NCI-H1105 (cell line): ENCODE measurements around the gene PDCD10.

Source experiments
- DNase-seq: peaks from one replicate; lab custom pipeline; 2025; lab: John Stamatoyannopoulos, UW

The PDCD10 gene

DNA sequence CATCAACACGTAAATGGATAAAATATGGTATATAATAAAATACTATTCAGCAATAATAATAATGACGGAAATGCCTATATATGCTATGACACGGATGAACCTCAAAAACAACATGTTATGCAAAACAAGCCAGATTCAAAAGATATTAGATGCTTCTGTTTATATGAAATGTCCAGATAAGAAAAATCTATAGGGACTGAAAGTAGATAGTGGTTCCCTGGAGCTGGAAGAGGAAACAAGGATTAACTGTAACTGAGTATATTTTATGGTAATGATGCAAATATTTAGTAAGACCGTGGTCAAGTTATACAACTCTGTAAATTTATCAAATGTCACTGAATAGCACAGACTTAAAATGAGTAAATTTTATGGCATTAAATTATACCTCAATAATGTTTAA lies 55.2 kb downstream of the PDCD10 start:
- no peak for DNase-seq

GRCh38 chr3:167675848-167676247 lies 58.8 kb downstream of the PDCD10 start:
- DNase-seq: no peak

GRCh38 chr3:167673221-167673620 lies 61.5 kb downstream of the PDCD10 start:
- DNase-seq: no peak

DNA sequence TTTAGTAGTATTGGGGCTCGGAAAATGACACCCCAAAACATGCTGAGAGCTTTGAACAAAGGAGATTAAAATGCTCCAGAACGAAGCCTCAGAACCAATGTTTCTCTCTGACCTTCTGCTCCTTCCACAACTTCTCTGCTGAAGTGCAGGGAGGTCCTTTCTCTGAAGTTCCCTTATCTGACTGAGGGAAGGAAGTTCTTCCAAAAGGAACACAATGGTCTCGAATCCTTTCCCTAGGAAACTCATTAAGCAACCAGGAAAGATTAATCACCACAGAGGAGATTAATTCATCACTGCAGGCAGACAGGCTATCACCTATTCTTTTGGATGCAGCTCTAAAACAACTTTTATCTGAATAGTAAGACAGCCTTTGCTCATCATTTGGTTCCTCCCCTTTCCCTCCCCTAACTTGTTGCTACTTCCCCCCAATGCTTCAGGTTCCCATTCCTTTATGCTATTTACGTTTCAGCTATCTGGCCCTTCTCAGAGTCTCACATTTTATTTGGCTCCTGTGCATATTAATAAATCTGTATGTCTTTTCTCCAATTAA lies 62.7 kb downstream of the PDCD10 start:
- DNase-seq: no peak

DNA sequence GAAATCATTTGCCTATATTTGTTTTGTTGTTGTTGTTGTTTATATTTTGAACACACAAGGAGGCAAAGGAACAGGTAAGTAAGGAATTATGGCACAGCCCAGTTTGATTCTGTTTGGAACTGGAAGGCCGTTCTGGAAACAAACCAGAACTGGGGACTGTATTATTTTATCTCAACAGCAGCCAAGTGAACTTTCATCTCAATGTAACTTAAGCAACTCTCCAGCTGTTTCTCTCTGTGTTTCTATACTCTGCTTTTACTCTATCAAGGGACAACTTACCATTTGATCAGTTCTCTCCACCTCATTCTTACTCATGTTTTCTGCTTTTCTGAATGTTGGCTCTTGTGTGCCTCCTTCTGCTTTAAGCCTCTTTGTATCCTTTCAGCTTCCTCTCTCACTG lies 65.0 kb downstream of the PDCD10 start:
- DNase-seq: no peak

DNA sequence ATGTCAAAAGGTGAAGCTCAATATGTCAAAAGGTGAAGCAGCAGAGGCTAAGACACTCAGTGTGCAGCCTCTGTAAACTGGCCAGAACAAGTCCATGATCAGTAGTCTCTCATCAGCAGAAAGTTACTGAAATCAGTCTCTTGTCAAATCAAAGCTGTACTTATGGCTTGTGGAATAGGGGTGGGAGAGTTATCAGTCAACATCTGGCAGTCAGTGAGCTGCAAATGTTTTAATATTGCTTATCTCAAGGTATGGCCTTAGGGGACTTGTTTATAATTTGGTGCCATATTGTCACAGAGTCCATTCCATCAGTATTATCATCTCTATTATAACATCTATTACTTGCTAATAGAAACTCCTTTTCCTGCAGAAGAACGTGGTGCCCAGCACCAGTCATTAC lies 66.0 kb downstream of the PDCD10 start:
- no peak for DNase-seq

- DNase-seq: no peak
These were observed 68.1 kb downstream of the PDCD10 start for GRCh38 chr3:167666563-167666962.

- DNase-seq: no peak
These were observed 71.7 kb downstream of the PDCD10 start for GRCh38 chr3:167662919-167663400.

DNA sequence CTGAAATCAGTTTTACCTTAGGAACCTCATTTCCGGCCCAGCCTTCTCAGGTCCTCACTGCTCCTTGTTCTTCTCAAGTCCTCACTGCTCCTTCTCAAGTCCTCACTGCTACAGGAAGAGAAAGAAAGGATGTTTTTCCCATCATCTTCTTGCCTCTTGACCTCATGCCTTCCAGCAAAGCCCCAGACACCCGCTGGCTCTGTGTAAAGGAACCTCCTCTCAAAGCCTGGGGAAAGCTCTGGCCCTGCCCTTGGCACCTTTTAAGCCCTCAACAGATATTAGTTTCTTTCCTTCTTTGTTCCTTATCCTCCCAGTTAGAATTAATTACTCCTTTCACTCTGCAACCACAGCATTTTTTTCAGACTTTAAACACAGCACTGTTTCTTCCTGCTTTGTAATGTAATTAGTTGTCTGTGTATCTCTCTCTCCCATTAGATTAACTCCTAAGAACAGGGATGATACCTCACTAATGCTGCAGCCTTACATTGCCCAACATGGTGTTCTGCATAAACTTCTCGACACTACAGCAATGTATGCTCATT lies 76.9 kb downstream of the PDCD10 start:
- no peak for DNase-seq

DNA sequence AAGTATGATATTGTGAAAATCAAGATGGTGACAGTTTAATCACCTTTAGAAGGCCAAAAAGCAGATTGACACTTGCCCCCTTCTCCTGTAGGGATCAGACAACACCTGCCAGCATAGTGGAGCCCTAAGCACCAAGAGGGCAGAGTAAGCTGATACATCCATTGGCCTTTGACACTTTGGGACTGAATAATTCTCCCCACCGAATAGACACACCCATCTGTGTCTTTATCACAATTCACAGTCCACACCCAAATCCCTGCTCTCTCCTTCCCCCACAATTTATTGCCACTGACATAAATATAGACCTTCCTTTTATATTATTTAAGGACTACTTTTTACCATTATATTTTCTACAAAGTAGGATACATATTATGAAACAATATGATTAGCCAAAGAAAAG lies 77.9 kb downstream of the PDCD10 start:
- no peak for DNase-seq

DNA sequence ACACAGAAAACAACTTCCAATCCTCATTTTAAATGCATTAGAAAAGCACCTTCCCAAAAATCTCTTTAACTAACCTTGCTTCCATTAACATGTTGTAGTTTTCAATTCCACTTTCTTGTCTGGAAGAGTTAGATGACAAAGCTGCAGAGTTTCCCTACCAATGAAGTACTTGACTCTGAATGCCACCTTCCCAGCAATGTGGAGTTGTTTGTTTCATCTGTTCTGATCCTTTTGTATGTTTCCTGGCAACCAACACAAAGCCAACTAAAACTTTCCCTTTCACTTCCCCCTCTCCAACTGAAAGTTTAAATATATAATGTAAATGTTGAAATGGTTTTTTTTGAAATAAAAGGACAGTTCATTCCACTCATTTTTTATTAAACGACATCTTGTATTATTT lies 80.9 kb downstream of the PDCD10 start, which contains the start of gene WDR49:
Gene WDR49 (minus strand): TSS at position 183 of the 400 bp plus-strand sequence. CDS start 517 bp downstream, outside the sequence.
- DNase-seq: peak; percentile 18

GRCh38 chr3:167653155-167653554 lies 81.5 kb downstream of the PDCD10 start:
- DNase-seq: no peak

GRCh38 chr3:167651826-167652225 lies 82.9 kb downstream of the PDCD10 start:
- DNase-seq: no peak

GRCh38 chr3:167650459-167650858 lies 84.2 kb downstream of the PDCD10 start:
- no peak for DNase-seq

DNA sequence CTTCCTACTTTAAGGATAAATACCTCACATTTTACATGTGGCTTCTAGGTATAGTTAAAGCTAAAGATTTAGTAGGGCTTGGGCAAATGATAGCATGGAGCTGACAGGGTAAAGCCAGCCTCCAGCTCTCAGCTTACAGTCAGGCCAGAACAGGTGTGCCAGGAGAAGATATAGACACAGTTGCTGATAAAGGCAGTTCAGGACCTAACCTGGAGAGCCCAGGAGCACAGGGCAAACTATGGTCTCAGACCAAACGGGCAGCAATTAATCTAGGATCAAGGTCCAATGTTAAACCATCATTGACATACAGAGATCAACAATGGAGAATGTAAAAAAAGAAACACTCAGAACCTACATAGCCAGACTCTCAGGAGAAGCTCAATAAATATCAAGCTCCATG lies 84.9 kb downstream of the PDCD10 start:
- no peak for DNase-seq

GRCh38 chr3:167644611-167645010 lies 90.1 kb downstream of the PDCD10 start:
- DNase-seq: no peak
